ENCODE data around the gene ZNF772.

ZNF772 gene

GRCh38 chr19:57435062-57435978 is 42.0 kb downstream of the ZNF772 start, which contains the start of gene ZNF749:
Gene ZNF749 (plus strand): TSS chr19:57435325. CDS start chr19:57435579, 254 bp downstream.
- Histone ChIP-seq H3K27ac (peak within 1 kb of the TSS; percentile 72), H3K4me3 (peak within 1 kb of the TSS; percentile 90), H3K27me3 (no peaks in the 10 kb centered on the region), H3K4me1 (peaks cover 27% of the 10 kb centered on the region), H3K9ac (peak within 1 kb of the TSS; percentile 89), H3K9me3 (no peaks in the 10 kb centered on the region), H3K4me2 (peak within 1 kb of the TSS; percentile 89), H4K20me1 (peaks cover 46% of the 10 kb centered on the region), H3K36me3 (peaks cover 25% of the 10 kb centered on the region)
- no peak for TF ChIP-seq Cebpa-rat (IDR thresholded peaks at IDR 0.05)

GRCh38 chr19:57434386-57435061 is 42.8 kb downstream of the ZNF772 start:
- Histone ChIP-seq H3K4me2 (peak overlapping the region; percentile 77), H3K27ac (peak overlapping the region; percentile 72), H3K4me1 (peaks cover 27% of the 10 kb centered on the region), H3K4me3 (peak overlapping the region; percentile 90), H3K9ac (peak overlapping the region; percentile 89), H3K36me3 (peaks cover 20% of the 10 kb centered on the region), H4K20me1 (peaks cover 38% of the 10 kb centered on the region), H3K27me3 (no peaks in the 10 kb centered on the region), H3K9me3 (no peaks in the 10 kb centered on the region)
- no peak for TF ChIP-seq Cebpa-rat (IDR thresholded peaks at IDR 0.05)

GRCh38 chr19:57421037-57421436 is 56.3 kb downstream of the ZNF772 start:
- Histone ChIP-seq H3K9me3 (no peaks in the 10 kb centered on the region), H3K36me3 (peaks cover 62% of the 10 kb centered on the region), H4K20me1 (peaks cover 43% of the 10 kb centered on the region)

DNA sequence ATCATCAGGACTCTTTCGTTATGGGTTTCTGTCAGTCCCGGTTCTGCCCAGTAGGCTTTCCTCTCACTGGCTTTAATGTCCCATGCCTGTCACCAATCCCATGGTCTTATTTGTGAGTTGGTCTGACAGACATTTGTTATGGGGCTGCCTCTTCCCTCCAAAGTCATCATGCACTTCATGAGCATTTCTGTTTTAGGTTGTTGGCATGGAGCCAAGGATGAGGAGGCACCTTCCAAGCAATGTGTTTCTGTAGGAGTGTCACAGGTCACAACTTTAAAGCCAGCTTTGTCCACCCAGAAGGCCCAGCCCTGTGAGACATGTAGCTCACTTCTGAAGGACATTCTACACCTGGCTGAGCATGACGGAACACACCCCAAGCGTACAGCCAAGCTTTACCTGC is 57.9 kb downstream of the ZNF772 start:
- Histone ChIP-seq H3K27ac (no peak overlapping the region), H3K36me3 (peaks cover 77% of the 10 kb centered on the region), H3K4me3 (no peak overlapping the region), H4K20me1 (peaks cover 57% of the 10 kb centered on the region), H3K27me3 (no peaks in the 10 kb centered on the region), H3K4me1 (no peaks in the 10 kb centered on the region), H3K4me2 (no peak overlapping the region), H3K9ac (no peak overlapping the region), H3K9me3 (no peaks in the 10 kb centered on the region)
- no peak for TF ChIP-seq Cebpa-rat (IDR thresholded peaks at IDR 0.05)

More at GRCh38 chr19:57421037-57421436, 56.3 kb downstream of the ZNF772 start:
- Histone ChIP-seq H3K4me3 (no peak overlapping the region), H3K27me3 (no peaks in the 10 kb centered on the region), H3K27ac (no peak overlapping the region), H3K9ac (no peak overlapping the region), H3K4me1 (no peaks in the 10 kb centered on the region), H3K4me2 (no peak overlapping the region)
- TF ChIP-seq Cebpa-rat (IDR thresholded peaks at IDR 0.05) = no peak

Measured in BLaER1 (cell line).